ENCODE measurements around the gene FAM110C.
"Not testable (repeated sequence)": the region's sequence is repeated elsewhere in the genome, so short reads cannot be mapped to it uniquely, and the experiment has no call there.

The FAM110C gene

DNA sequence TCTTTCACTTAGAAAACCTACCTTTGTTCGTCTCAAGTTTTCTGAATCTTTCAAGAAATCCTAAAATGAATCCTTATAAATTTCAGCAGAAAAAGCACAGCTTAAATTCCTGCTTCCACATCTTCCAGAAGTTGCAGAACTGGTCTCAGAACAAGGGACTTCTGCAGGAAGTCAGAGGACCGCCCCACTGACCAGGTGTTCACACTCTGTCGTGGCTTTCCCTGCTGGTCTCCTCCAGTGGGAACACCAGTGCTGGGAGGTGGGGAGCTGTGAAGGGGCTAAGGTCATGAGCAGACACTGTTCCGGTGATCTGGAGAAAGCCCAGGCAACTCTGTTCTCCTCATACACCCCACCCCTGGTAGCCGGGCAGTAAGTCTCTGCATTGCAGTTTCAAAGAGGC, 3.5 kb downstream of the FAM110C start:
- no peak for DNase-seq

DNA sequence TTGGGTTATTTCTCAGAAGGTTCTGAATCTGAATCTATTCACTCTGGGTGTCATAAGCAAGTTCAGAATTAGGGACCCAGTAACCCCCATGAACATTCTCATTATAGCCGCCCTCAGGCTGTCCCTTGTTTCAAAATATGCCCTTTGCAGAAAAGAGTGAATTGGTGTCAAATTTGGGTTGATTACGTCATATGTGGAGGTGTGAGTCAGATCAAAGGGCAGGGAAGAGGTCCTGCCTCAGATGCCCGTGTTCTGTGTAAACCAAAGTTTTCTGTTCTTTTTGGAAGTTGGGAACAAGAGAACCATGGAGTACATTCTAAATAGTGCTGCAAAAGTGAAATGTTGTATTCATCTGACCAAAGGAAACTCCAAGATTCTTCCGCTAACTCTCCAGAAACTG, 5.8 kb downstream of the FAM110C start:
- no peak for DNase-seq

DNA sequence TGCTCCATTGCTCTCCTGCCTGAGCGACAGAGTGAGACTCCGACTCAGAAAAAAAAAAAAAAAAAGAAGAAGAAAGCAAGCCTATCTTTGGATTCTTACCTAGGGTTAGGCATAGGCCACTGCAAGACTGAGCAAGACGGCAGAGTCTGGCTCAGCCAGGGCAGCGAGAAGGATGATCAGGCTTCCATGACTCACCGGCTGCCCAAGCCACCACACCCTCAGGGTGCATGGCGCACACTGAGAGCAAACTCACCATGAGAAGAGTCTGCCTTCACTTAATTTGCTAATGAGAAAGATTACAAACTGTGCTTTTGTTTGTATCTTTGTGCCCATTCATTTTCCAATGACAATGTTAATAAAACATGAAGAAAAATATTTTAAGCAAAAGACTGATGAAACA, 8.2 kb downstream of the FAM110C start:
- no peak for DNase-seq

DNA sequence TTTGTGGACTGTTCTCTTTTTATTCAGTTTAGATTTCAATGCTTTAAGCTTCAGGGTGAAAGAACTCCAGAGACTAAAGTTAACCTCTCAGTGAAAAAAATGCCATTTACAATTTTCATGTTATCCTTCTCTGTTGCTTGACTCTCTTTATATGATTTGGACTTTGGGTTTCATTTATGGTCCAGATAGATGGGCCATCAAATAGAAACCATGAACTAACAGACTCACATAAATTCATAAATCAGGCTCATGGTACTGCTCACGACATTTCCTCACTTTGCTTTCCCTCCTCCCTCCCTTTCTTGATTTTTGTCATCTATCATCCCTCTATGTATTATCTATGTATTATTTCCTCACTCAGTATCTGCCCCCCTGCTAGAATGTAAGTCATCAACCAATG, 10.0 kb downstream of the FAM110C start:
- no peak for DNase-seq

DNA sequence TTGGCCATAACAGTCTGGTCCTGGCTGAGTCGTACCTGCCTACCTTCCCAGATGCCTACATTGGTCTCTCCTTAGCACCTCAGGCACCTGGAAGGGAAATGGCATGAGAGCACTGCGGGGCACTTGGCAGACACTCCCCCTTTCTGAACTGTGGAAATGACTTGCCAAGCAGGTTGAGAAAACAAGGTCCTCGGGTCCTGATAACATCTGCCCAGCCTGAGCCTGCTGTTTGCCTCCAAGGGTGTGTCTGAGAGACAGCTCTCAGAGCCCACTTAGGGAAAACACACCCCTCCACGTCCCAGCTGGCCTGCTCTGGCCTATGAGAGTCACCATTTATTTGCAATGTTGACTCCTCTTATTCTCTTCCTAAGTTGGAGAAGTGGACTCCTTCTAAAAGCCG, 10.5 kb downstream of the FAM110C start:
- DNase-seq, result no peak

DNA sequence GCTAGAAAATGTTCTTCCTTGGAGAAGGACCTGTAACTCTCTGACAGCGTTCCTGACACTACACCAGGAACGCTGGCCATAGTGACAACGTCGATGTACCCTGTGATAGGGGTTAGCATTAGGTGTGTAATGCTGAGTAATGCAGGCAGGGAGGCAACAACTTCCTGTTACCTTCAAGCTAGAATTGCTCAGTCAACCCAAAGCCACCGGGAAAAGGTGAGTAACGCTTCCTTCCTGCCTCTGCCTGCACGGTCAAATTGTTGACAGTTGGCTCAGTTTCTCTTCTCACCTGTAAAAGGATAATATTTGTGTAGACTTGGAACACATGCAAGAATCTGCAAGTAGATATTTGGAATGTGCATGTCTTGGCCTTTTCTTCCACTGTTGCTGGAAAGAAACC, 12.7 kb downstream of the FAM110C start:
- DNase-seq, result peak; percentile 56 to 57

DNA sequence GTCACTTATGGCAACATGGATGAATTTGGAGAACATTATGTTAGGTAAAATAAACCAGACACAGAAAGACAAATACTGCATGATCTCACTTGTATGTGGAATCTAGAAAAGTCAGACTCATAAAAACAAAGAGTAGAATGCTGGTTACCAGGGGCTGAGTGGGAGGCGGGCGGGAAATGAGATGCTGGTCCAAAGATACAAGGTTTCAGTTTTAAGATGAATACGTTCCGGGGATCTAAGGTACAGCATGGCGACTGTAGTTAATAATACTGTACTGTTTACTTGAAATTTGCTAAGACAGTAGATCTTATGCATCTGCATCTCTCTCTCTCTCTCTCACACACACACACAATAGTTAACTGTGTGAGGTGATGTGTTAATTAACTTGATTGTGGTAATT, 14.2 kb downstream of the FAM110C start:
- no peak for DNase-seq

DNA sequence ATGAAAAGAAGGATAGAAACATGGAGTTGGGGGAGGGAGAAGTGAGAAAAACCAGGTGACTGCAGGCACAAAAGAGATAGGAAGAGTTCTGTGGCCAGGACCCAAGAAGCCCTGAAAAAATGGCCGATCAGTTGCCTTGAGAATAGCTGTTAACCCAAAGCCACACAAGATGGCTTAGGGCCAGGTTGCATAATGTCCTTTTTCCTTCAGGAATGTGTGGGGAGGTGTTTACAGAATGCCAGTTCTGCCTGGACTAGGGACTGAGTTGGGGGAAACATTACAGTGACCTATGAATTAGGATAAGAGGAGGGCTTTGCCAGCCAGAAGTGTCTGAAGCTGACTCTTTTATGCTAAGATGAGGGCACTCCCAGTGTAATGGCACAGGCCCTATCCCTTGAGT, 17.1 kb downstream of the FAM110C start:
- no peak for DNase-seq

DNA sequence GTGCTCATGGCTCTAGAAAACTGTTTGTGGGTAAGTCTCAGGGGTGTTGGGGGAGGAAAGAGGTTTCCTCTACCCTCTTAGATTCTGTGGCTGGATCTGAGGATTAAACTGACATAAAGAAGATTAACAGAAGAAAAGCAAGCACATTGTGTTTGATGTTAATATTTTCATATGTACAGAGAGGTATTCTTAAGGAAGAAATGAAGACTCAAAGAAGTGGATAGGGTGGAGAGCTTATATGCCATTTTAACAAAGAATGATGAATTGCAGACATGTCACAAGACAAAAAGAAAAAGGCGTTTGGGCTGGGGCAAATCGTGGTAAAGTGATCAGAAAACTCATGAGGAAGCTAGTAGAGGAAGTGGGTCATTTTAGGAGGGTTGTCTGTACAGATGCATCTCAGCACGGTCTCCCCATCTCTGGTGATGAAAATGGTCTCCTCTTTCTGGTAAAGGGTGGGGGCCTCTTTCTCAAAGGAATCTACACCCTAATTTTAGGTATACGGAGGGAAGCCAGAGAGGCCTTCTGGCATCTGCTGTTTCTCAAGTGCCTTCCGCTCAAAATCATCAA, 17.8 kb downstream of the FAM110C start:
- DNase-seq, result no peak

DNA sequence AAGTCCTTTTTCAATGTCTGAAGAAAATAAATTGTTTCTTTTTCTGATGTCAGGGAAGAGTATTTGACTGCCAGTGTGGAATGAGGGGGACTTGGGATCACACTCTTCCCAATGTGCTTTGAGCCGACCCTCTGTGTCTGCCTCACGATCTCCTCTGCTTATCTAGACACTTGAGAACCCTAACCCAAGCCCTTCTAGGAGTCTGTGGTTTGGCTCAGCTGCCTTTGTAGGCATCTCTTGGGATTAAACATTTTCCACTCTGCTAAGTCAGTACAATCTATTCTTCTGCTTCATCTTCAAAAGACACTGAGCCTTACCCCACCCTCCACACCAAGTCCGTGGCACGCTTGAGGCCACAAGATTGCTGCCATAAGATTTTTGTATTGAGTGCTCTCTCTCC, 19.4 kb downstream of the FAM110C start:
- no peak for DNase-seq

DNA sequence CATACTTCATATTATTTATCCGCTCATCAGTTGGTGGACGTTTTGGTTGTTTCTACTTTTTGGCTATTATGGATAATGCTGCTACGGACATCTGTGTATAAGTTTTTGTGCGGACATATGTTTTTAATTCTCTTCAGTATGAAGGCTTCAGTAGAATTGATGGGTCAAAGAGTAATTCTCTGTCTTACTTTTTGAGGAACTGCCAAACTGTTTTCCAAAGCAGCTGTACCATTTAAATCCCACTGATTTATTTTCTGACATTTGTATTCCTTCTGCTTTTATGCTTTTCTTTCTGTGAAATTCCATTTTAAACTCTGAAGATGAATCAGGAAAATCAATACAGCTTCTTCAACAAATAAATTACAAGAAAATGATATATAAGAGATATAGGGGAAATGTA, 20.8 kb downstream of the FAM110C start:
- no peak for DNase-seq

DNA sequence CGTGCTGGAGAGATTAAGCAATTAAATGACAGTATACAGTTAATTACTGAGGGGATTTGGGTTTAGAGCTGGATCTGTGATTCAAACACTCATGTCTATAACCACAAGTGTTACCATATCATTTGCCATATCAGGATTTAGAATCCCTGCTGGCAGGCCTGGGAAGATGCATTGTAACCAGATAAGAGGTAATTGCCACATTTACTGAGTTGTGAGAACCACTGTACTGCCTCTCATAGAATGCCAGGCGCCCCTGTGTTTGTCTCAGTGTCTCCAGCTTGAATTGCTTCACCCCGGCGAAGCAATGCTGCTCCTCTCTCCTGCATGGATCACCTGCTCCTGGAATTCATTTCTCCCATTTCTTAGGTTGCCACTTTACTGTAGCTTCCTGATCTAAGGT, 21.7 kb downstream of the FAM110C start:
- DNase-seq, result not testable (repeated sequence)

DNA sequence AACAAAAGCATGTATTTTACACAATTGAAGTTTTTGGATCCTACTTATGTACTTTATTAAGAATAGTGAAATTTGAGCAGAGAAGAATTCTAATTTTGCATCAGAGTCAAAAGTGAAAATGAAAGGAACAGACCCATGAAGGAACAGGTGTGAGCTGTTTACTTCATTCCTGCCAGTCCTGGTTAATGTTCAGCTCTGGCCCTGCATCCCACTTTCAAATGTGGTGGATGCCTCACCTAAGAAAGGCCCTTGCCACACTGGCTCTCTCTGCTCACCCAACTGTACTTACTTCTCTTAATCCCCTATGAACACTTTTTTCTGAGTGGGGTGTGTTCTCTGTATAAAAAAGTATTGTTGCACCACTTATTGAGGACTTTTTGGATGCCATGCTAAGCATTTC, 22.2 kb downstream of the FAM110C start:
- no peak for DNase-seq

DNA sequence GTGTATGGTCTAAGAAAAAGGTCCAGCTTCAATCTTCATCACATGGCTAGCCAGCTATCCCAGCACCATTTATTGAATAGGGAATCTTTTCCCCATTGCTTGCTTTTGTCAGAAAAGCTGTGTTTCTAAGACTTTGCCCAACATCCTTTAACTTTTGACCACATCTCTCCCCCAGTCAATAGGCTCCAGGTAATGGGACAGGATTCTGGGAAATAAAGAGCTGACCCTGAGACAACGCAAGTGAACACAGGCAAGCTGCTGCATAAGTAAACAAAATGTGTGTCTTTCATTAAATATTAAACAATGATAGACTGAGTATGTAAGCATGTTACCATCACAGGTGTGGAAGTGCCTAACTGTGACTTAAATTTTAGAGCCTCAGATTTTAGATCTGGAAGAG, 23.0 kb downstream of the FAM110C start:
- DNase-seq, result no peak

DNA sequence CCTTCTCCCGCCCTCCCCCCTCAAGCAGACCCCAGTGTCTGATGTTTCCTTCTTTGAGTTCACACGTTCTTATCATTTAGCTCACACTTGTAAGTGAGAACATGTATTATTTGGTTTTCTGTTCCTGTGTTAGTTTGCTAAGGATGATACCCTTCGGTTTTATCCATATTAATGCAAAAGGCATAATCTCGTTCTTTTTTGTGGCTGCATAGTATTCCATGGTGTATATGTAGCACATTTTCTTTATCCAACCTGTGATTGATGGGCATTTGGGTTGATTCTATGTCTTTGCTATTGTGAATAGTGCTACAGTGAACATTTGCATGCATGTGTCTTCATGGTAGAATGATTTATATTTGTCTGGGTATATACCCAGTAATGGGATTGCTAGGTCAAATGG, 24.1 kb downstream of the FAM110C start:
- not testable (repeated sequence) for DNase-seq

DNA sequence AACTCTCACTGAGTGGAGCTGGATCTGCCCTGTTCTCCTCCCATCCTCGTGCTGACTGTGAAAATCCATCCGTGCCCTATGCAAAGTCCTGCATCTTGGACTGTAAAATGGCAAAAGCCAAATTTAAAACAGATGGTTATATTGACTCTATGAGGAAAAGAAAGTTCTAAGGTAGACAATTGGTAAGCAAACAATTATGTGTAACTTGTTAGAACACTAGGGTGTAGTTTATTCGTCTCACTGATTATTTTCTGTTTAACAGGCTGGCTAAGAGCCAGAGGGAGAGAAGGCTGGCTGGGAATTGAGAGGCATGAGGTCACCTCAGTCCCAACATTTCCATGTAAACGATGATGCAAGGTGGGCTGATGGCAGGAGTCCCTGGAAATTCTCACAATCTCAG, 26.0 kb downstream of the FAM110C start:
- DNase-seq, result not testable (repeated sequence)

DNA sequence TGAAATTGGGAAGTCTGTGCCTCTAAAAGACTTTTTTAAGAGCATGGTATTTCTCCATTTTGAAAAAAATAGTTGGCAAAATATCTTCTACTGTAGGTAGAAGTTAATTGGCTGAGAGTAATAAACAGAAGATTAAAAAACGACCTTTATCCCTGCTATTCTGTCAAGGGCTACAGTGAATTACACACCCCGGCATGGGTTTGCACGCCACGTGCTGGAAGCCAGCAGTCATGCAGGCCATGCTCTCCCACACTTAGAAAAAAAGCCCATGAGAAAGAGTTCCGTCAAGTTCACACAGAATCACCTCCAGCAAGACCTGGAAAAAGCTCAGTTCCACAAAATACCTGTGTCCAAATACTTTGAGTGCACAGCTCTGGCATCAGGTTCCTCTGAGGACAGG, 26.8 kb downstream of the FAM110C start:
- DNase-seq, result no peak

DNA sequence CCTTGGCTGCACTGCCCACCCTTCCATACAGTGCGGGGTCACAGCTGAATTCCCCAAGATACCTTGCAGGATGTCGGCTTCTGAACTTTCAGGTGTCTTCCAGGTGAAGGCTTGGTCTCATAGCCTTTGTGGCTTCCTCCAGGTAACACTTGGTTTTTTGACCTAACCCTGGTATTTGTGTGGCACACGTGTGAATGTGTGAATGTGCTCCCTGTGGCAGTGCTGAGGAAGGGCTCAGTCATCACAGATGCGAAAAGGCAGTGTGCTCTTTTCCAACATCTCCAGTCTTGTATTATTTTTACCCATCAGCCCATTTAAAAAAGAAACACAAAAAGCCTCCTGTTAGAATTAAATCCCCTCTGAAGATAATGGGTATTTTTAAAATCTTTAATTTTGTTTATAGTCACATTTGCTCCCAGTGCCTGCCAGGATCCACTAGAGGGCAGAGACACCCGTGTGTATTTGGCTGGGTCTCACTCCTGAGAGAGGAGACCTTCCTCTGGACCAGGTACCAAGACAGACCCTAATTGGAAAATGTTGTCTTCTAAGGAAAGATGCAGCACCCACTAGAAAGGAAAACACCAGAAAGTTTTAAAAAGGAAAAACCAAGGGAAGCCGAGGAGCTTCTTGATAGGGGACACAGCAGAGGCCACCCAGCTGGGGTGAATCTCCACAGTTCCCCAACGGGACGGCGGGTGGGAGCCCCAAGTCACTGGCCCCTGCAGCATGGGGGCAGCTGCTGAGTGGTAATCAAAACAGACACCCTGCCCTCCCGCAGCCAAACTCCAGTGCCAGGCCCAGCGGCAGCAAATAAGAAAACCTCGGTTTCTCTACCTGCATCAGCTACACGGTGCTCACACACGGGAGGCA, 27.7 kb downstream of the FAM110C start:
- DNase-seq, result no peak

DNA sequence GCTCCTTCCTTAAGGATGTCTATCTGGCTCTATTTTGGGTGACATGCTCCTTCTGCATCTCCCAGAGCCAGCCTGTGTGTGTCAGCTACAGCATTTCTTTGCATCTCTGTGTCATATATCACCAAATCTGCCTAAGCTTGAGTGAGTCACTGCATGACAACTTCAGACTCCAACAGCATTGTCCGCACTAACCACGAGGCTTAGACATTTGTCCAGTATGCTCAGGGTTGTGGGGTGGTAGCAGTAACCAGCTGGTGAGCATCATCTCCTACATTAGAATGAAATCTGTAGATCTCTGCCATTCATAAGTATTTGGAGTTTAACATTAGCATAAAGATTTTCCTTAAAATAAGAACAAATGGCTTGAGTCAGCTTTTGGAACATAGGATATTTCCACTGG, 30.4 kb downstream of the FAM110C start:
- not testable (repeated sequence) for DNase-seq

DNA sequence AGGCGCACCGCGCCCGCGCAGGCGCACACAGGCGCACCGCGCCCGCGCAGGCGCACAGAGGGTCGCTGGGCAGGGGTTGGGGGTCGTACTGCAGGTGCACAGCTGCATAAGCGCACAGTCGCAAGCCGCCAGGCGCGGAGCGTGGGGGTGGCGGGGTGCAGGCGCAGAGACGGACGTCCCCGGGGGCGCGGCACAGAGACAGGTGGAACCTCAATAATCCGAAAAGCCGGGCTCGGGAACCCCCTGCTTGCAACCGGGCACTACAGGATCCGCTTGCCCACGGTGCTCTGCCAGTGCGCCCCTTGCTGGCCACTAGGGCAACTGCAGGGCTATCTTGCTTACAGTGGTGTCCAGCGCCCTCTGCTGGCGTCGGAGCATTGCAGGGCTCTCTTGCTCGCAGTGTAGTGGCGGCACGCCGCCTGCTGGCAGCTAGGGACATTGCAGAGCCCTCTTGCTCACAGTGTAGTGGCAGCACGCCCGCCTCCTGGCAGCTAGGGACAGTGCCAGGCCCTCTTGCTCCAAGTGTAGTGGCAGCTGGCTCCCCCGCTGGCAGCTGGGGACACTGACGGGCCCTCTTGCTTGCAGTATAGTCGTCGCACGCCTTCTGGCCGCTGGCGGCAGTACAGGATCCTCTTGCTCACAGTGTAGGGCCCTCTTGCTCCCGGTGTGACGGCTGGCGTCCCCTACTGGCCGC, 34.9 kb downstream of the FAM110C start:
- peak; percentile 42 to 47 for DNase-seq

DNA sequence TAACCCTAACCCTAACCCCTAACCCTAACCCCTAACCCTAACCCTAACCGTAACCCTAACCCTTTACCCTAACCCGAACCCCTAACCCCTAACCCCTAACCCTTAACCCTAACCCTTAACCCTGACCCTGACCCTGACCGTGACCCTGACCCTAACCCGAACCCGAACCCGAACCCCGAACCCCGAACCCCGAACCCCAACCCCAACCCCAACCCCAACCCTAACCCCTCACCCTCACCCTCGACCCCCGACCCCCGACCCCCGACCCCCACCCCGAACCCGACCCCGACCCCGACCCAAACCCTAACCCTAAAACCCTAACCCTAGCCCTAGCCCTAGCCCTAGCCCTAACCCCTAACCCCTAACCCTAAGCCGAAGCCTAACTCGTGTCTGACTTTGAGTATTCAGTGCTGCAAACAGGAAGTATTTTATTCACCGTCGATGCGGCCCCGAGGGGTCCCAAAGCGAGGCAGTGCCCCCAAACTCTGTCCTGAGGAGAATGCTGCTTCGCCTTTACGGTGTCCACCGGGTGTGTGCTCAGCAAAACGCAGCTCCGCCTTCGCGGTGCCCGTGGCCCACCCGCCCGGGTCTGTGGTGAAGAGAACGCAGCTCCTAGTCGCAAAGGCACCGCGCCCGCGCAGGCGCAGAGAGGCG, 36.0 kb downstream of the FAM110C start:
- DNase-seq, result no peak

Measured in activated CD4-positive, alpha-beta T cell treated with anti-CD3 and anti-CD28 coated beads for 4 hours (primary cell).